Liver (tissue), 9 donors: ENCODE data around the gene GTF2IRD1. TPM values are rescaled to one million over a fixed set of nuclear protein-coding genes. Genes with fewer than 3 reads are reported as not detected.

Source experiments
- DNase-seq: peaks from one replicate; pipeline ENCODE4 v3.0.0-alpha.2; 2017; ENCODE audit warnings: low spot score
- H3K27ac ChIP-seq, 2 donors: one replicate each; pipeline ENCODE4 v1.7.0; 2013; ENCODE audit warnings: inconsistent platforms in 2 of 2, low read length in 2 of 2, control low read depth in 1 of 2, low read depth in 1 of 2, mild to moderate bottlenecking in 1 of 2
- H3K27me3 ChIP-seq, 4 donors: one replicate each; pipeline versions ENCODE4 v1.6.1 to v1.7.0; 2013; ENCODE audit warnings: low read length in 3 of 4, inconsistent platforms in 1 of 4, mild to moderate bottlenecking in 1 of 4, moderate library complexity in 1 of 4; ENCODE audit not compliant: control insufficient read depth in 4 of 4, insufficient read depth in 4 of 4
- H3K36me3 ChIP-seq, 4 donors: one replicate each; pipeline versions ENCODE4 v1.6.1 to v1.7.0; 2013; ENCODE audit warnings: low read length in 3 of 4, mild to moderate bottlenecking in 3 of 4, low read depth in 1 of 4, moderate library complexity in 1 of 4; ENCODE audit not compliant: control insufficient read depth in 4 of 4, insufficient read depth in 3 of 4
- H3K4me1 ChIP-seq, 4 donors: one replicate each; pipeline versions ENCODE4 v1.6.1 to v1.7.0; 2013; ENCODE audit warnings: low read length in 3 of 4, mild to moderate bottlenecking in 3 of 4, moderate library complexity in 1 of 4; ENCODE audit not compliant: control insufficient read depth in 4 of 4, insufficient read depth in 4 of 4
- H3K4me3 ChIP-seq, 3 donors: one replicate each; pipeline versions ENCODE4 v1.6.1 to v1.7.0; 2013; ENCODE audit warnings: low read length in 3 of 3, control low read depth in 1 of 3, low read depth in 1 of 3, mild to moderate bottlenecking in 1 of 3
- H3K9ac ChIP-seq, 2 donors: one replicate each; pipeline ENCODE4 v1.7.0; 2013; ENCODE audit warnings: low read length in 2 of 2, mild to moderate bottlenecking in 2 of 2, moderate library complexity in 2 of 2, control low read depth in 1 of 2, low read depth in 1 of 2
- H3K9me3 ChIP-seq, 4 donors: one replicate each; pipeline versions ENCODE4 v1.6.1 to v1.7.0; 2013; ENCODE audit warnings: low read length in 3 of 4; ENCODE audit not compliant: control insufficient read depth in 4 of 4
- ATF3 ChIP-seq: IDR thresholded peaks from 2 replicates; pipeline ENCODE4 v1.6.1; 2016; ENCODE audit warnings: antibody characterized with exemption
- EGR1 ChIP-seq, 2 donors: IDR thresholded peaks; 2 replicates each; pipeline ENCODE4 v1.6.1; 2016 to 2018; ENCODE audit warnings: antibody characterized with exemption in 2 of 2, low read depth in 2 of 2
- FOXA1 ChIP-seq: IDR thresholded peaks from 2 replicates; pipeline ENCODE4 v1.6.1; 2016; ENCODE audit warnings: antibody characterized with exemption
- FOXA2 ChIP-seq: IDR thresholded peaks from 2 replicates; pipeline ENCODE4 v1.6.1; 2016; ENCODE audit warnings: antibody characterized with exemption
- GABPA ChIP-seq, 2 donors: IDR thresholded peaks in 1 of 2; conservative IDR thresholded peaks in 1 of 2; 2 replicates each; pipeline ENCODE4 v1.6.1; 2016; ENCODE audit warnings: antibody characterized with exemption in 2 of 2, mild to moderate bottlenecking in 1 of 2, moderate library complexity in 1 of 2
- HNF4A ChIP-seq, 2 donors: conservative IDR thresholded peaks; 2 replicates each; pipeline ENCODE4 v1.6.1; 2016; ENCODE audit warnings: antibody characterized with exemption in 2 of 2, mild to moderate bottlenecking in 2 of 2
- HNF4G ChIP-seq: IDR thresholded peaks from 2 replicates; pipeline ENCODE4 v1.6.1; 2016; ENCODE audit warnings: antibody characterized with exemption
- JUND ChIP-seq, 2 donors: IDR thresholded peaks; 2 replicates each; pipeline ENCODE4 v1.6.1; 2016; ENCODE audit warnings: antibody characterized with exemption in 2 of 2
- NR2F2 ChIP-seq: IDR thresholded peaks from 2 replicates; pipeline ENCODE4 v1.6.1; 2016; ENCODE audit warnings: antibody characterized with exemption
- RAD21 ChIP-seq, 2 donors: IDR thresholded peaks; 2 replicates each; pipeline ENCODE4 v1.6.1; 2016; ENCODE audit warnings: antibody characterized with exemption in 2 of 2, mild to moderate bottlenecking in 2 of 2
- REST ChIP-seq: IDR thresholded peaks from 2 replicates; pipeline ENCODE4 v1.6.1; 2016; ENCODE audit warnings: antibody characterized with exemption, mild to moderate bottlenecking
- RXRA ChIP-seq, 2 donors: IDR thresholded peaks; 2 replicates each; pipeline ENCODE4 v1.6.1; 2017 to 2018; ENCODE audit warnings: antibody characterized with exemption in 2 of 2, mild to moderate bottlenecking in 1 of 2
- SP1 ChIP-seq: IDR thresholded peaks from 2 replicates; pipeline ENCODE4 v1.6.1; 2018; ENCODE audit warnings: antibody characterized with exemption, mild to moderate bottlenecking
- TAF1 ChIP-seq: conservative IDR thresholded peaks from 2 replicates; pipeline ENCODE4 v1.6.1; 2016; ENCODE audit warnings: antibody characterized with exemption, mild to moderate bottlenecking
- YY1 ChIP-seq: IDR thresholded peaks from 2 replicates; pipeline ENCODE4 v1.6.1; 2016; ENCODE audit warnings: antibody characterized with exemption, mild to moderate bottlenecking
- WGBS: extraction: QIAGEN DNeasy Blood & Tissue Kit; methylation state at CpG from one replicate; pipeline ENCODE4 v1.1.7; 2013; 5-methylcytosine and 5-hydroxymethylcytosine counted together
- polyA plus RNA-seq, 2 donors: library from polyadenylated mRNA; stranded (reverse) in 1 of 2; unstranded in 1 of 2; fragments of 200-250 nt in 1 of 2; fragments of >200 nt in 1 of 2; fragmentation: Nextera tagmentation in 1 of 2; extraction: Ambion mirVana in 1 of 2; gene quantifications; one replicate each; pipeline versions ENCODE4 v1.2.1 to v1.2.3, GENCODE V29; 2013 to 2015
- total RNA-seq, 2 donors: library from RNA; depleted of rRNA; stranded (reverse); fragments of >200 nt; gene quantifications; one replicate each; pipeline ENCODE4 v1.2.3, GENCODE V29; 2014
- TF ChIP-seq, protein P1 (sequence below): IDR thresholded peaks from 2 replicates; pipeline ENCODE4 v1.6.1; 2016; ENCODE audit warnings: antibody characterized with exemption
- TF ChIP-seq, protein P2 (sequence below): fragments of 150-350 bp; IDR thresholded peaks from 2 replicates; pipeline ENCODE4 v1.5.1; 2017; ENCODE audit warnings: improper control_type of control experiment, low read depth, low read length; ENCODE audit not compliant: missing input control
- TF ChIP-seq, protein P3 (sequence below): IDR thresholded peaks from 2 replicates; pipeline ENCODE4 v1.6.1; 2016; ENCODE audit warnings: antibody characterized with exemption
- donor health status: healthy.
- donor health status: healthy.
- donor health status: healthy.
- donor health status: healthy.
- donor health status: healthy.

The GTF2IRD1 gene
- total and polyA plus RNA-seq, 4 donors, result 2.0 to 7.4 (median 3.3) TPM

DNA sequence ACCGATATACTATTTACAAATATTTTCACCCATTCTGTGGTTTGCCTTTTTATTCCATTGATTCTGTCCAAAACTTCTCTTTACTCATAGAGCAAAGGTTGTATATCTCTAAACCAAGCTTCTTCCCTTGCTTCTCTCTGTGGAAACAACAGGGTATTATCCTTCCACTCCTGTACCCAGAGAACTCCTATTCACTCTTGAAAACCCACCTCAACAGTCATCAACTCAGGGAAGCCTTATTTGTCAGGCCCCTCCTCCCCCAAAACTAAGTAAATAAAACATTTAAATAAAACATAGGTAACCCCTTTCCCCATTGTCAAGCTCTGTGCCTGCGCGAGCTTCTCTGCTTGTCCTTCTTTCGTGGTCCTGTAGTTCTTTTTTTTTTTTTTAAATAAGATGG, 44.6 kb downstream of the GTF2IRD1 start:
- Histone ChIP-seq H3K4me3 (no peak overlapping the region), H3K4me1 (peaks cover 11 to 31% (median 16%) of the 10 kb centered on the region in 4 donors), H3K27ac (no peak overlapping the region), H3K27me3 (no peaks in the 10 kb centered on the region), H3K9me3 (no peaks in the 10 kb centered on the region), H3K36me3 (no peaks in the 10 kb centered on the region), H3K9ac (no peak overlapping the region)
- DNase-seq, result no peak
- 84% methylated on average over 4 of the region's 4 CpGs for WGBS
- no peak for TF ChIP-seq TAF1
- no peak for TF ChIP-seq RXRA (IDR thresholded peaks at IDR 0.05)
- TF ChIP-seq EGR1 (IDR thresholded peaks at IDR 0.05; ENCODE audit: low read depth in 2 of 2), result no peak
- no peak for TF ChIP-seq GABPA (IDR thresholded peaks at IDR 0.05 in 1 of 2, conservative IDR thresholded peaks at IDR 0.05 in 1 of 2)
- no peak for TF ChIP-seq YY1
- TF ChIP-seq REST, result no peak
- TF ChIP-seq HNF4G, result no peak
- TF ChIP-seq HNF4A (conservative IDR thresholded peaks at IDR 0.05), result no peak
- TF ChIP-seq ATF3, result no peak
- TF ChIP-seq SP1, result no peak
- no peak for TF ChIP-seq FOXA1
- TF ChIP-seq RAD21 (IDR thresholded peaks at IDR 0.05), result no peak
- no peak for TF ChIP-seq FOXA2
- TF ChIP-seq, protein P1, sequence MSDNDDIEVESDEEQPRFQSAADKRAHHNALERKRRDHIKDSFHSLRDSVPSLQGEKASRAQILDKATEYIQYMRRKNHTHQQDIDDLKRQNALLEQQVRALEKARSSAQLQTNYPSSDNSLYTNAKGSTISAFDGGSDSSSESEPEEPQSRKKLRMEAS, result no peak
- TF ChIP-seq, protein P2, sequence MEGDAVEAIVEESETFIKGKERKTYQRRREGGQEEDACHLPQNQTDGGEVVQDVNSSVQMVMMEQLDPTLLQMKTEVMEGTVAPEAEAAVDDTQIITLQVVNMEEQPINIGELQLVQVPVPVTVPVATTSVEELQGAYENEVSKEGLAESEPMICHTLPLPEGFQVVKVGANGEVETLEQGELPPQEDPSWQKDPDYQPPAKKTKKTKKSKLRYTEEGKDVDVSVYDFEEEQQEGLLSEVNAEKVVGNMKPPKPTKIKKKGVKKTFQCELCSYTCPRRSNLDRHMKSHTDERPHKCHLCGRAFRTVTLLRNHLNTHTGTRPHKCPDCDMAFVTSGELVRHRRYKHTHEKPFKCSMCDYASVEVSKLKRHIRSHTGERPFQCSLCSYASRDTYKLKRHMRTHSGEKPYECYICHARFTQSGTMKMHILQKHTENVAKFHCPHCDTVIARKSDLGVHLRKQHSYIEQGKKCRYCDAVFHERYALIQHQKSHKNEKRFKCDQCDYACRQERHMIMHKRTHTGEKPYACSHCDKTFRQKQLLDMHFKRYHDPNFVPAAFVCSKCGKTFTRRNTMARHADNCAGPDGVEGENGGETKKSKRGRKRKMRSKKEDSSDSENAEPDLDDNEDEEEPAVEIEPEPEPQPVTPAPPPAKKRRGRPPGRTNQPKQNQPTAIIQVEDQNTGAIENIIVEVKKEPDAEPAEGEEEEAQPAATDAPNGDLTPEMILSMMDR, result no peak
- TF ChIP-seq JUND (IDR thresholded peaks at IDR 0.05), result no peak
- TF ChIP-seq, protein P3, sequence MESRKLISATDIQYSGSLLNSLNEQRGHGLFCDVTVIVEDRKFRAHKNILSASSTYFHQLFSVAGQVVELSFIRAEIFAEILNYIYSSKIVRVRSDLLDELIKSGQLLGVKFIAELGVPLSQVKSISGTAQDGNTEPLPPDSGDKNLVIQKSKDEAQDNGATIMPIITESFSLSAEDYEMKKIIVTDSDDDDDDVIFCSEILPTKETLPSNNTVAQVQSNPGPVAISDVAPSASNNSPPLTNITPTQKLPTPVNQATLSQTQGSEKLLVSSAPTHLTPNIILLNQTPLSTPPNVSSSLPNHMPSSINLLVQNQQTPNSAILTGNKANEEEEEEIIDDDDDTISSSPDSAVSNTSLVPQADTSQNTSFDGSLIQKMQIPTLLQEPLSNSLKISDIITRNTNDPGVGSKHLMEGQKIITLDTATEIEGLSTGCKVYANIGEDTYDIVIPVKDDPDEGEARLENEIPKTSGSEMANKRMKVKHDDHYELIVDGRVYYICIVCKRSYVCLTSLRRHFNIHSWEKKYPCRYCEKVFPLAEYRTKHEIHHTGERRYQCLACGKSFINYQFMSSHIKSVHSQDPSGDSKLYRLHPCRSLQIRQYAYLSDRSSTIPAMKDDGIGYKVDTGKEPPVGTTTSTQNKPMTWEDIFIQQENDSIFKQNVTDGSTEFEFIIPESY, result no peak
- TF ChIP-seq NR2F2, result no peak
